Activated naive CD8-positive, alpha-beta T cell (primary cell): Measurements from ENCODE around the gene LCTL.

Experiments used
- H3K27ac Mint-ChIP-seq: one replicate; pipeline ENCODE4 v1.8.0; 2021; ENCODE audit warnings: mixed read lengths
- H3K27me3 Mint-ChIP-seq: one replicate; pipeline ENCODE4 v1.8.0; 2021; ENCODE audit warnings: mixed read lengths
- H3K36me3 Mint-ChIP-seq: one replicate; pipeline ENCODE4 v1.8.0; 2021; ENCODE audit warnings: mixed read lengths
- H3K4me1 Mint-ChIP-seq: one replicate; pipeline ENCODE4 v1.8.0; 2021; ENCODE audit warnings: low read depth, mixed read lengths
- H3K4me3 Mint-ChIP-seq: one replicate; pipeline ENCODE4 v1.8.0; 2021; ENCODE audit warnings: mild to moderate bottlenecking, mixed read lengths
- H3K9me3 Mint-ChIP-seq: one replicate; pipeline ENCODE4 v1.8.0; 2021; ENCODE audit warnings: low read depth, mixed read lengths

Gene LCTL, protein sequence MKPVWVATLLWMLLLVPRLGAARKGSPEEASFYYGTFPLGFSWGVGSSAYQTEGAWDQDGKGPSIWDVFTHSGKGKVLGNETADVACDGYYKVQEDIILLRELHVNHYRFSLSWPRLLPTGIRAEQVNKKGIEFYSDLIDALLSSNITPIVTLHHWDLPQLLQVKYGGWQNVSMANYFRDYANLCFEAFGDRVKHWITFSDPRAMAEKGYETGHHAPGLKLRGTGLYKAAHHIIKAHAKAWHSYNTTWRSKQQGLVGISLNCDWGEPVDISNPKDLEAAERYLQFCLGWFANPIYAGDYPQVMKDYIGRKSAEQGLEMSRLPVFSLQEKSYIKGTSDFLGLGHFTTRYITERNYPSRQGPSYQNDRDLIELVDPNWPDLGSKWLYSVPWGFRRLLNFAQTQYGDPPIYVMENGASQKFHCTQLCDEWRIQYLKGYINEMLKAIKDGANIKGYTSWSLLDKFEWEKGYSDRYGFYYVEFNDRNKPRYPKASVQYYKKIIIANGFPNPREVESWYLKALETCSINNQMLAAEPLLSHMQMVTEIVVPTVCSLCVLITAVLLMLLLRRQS

GRCh38 chr15:66565741-66566144 is at the start of gene LCTL:
TSS of gene LCTL (minus strand) at chr15:66565998. CDS start at chr15:66565365, 633 bp downstream.
- H3K27me3 Mint-ChIP-seq: no peaks in the 10 kb centered on the region
- peaks cover 1% of the 10 kb centered on the region for H3K4me1 Mint-ChIP-seq
- H3K36me3 Mint-ChIP-seq: no peaks in the 10 kb centered on the region
- no peak within 1 kb of the TSS for H3K27ac Mint-ChIP-seq
- H3K9me3 Mint-ChIP-seq: no peaks in the 10 kb centered on the region
- no peak within 1 kb of the TSS for H3K4me3 Mint-ChIP-seq

DNA sequence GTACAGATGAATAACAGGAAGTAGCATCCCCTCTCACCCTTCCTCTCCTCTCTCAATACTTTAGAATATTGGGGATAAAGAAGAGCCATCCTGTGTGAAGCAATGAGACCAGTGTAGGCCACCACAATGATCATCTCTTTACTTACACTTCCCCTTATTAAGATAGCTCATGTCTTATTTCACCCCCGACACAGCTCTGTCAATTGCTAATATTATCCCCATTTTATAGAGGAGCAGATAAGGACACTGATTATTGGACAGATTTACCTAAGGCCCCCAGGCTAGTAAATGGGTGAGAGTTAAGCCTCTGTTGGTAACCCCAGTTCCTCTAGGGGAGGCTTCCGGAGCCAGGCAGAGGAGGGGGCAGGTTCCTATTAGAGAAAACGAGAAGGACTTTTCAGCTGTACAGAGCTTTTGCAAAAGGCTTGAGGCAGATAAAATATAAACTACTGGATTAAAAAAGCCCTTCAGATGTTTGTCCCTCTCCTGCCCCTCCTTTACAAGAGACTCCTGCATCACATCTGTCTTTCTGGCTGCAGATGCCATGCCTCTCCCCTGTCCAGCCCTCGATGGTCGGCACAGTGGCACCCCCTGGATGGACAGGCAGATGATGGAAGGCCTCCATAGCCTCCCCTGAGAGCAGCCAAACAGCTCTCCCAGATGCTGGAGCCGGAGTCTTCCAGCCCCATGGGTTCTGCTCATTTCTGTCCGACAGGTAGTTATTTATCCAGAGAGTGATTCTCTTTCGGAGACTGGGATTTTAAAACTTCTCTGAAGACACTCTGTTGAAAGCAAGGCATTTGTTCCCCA is 49.4 kb upstream of the LCTL start:
- no peaks in the 10 kb centered on the region for H3K36me3 Mint-ChIP-seq
- H3K4me3 Mint-ChIP-seq: no peak overlapping the region
- no peaks in the 10 kb centered on the region for H3K9me3 Mint-ChIP-seq
- H3K27ac Mint-ChIP-seq: no peak overlapping the region
- no peaks in the 10 kb centered on the region for H3K27me3 Mint-ChIP-seq
- H3K4me1 Mint-ChIP-seq: peaks cover 9% of the 10 kb centered on the region

DNA sequence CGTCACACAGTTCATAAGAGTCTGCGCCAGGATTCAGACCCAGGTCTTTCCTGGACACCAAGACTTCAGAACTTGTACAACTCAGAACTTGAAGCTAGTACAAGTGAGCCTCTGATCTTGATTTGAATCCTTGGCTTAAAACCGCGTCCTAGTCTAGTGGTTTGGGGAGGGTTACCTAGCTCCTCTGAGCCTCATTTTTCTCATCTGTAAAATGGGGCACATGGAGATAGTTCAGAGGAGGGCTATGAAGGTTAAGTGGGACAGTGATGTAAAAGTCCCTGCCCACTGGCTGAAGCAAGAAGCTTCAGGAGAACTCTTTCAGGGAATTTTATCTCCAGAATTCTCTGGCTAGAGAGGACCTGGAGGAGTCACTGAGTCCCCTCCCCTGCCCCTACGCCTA is 48.7 kb upstream of the LCTL start:
- H3K4me3 Mint-ChIP-seq: no peak overlapping the region
- H3K36me3 Mint-ChIP-seq: no peaks in the 10 kb centered on the region
- H3K4me1 Mint-ChIP-seq: peaks cover 9% of the 10 kb centered on the region
- no peaks in the 10 kb centered on the region for H3K9me3 Mint-ChIP-seq
- H3K27me3 Mint-ChIP-seq: no peaks in the 10 kb centered on the region
- H3K27ac Mint-ChIP-seq: no peak overlapping the region

GRCh38 chr15:66613743-66614142 is 47.9 kb upstream of the LCTL start:
- peaks cover 9% of the 10 kb centered on the region for H3K4me1 Mint-ChIP-seq
- no peaks in the 10 kb centered on the region for H3K36me3 Mint-ChIP-seq
- no peaks in the 10 kb centered on the region for H3K9me3 Mint-ChIP-seq
- no peak overlapping the region for H3K4me3 Mint-ChIP-seq
- no peak overlapping the region for H3K27ac Mint-ChIP-seq
- H3K27me3 Mint-ChIP-seq: no peaks in the 10 kb centered on the region

DNA sequence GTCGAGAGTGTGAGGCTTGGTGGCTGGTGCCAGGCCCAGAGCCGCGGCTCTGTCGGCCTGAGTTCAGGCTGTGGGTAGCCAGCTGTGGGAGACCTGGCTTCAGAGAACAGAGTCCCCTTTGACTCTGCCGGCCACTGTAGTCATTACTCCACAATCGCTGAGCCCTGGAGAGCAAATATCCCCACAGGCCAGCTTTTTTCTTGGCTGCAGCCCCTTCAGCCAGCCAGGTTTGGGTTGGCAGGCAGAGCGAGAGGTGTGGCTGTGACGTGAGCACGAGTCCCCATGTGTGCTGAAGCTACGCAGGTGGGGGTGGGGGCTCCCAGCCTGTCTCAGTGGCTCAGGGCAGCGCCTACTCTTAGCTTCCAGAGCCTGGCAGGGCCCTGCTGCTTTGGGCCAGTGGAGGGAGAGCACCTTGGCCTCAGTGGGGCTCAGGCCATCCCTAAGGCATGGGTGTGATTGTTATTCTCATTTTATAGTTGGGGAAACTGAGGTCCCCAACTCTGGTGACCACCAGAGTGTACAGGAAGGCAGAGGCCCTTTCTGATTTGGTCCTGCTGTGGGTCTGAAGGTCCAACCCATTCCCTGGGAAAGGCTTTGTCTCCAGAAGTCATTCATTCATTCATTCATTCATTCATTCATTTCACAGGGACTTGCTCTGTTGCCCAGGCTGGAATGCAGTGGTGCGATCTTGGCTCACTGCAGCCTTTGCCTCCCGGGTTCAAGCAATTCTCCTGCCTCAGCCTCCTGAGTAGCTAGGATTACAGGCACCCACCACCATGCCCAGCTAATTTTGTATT is 45.7 kb upstream of the LCTL start:
- Mint-ChIP-seq H3K4me1 (peaks cover 9% of the 10 kb centered on the region), H3K4me3 (no peak overlapping the region), H3K36me3 (no peaks in the 10 kb centered on the region), H3K27me3 (no peaks in the 10 kb centered on the region), H3K27ac (no peak overlapping the region), H3K9me3 (no peaks in the 10 kb centered on the region)

DNA sequence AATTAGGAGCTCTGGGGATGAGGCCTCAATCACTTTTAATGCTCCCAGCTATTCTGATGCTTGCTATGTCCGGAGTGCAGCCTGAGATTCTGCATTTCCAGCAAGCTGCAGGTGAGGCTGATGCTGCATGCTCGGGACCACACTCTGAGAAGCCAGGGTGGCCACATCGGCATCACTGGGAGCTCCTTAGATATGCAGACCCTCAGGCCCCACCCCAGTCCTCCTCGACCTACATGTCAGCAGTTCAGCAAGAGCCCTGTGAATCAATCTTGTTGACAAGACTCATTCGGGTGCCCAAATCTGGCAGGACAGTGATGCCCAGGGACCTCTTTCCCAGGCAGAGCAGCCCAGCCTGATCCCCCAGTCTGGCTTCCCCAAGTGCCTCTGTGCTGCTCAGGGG is 44.1 kb upstream of the LCTL start:
- no peaks in the 10 kb centered on the region for H3K36me3 Mint-ChIP-seq
- H3K27ac Mint-ChIP-seq: no peak overlapping the region
- peaks cover 7% of the 10 kb centered on the region for H3K4me1 Mint-ChIP-seq
- H3K9me3 Mint-ChIP-seq: no peaks in the 10 kb centered on the region
- no peaks in the 10 kb centered on the region for H3K27me3 Mint-ChIP-seq
- H3K4me3 Mint-ChIP-seq: no peak overlapping the region

- no peak overlapping the region for H3K27ac Mint-ChIP-seq
- H3K4me3 Mint-ChIP-seq: no peak overlapping the region
- H3K27me3 Mint-ChIP-seq: no peaks in the 10 kb centered on the region
- no peaks in the 10 kb centered on the region for H3K9me3 Mint-ChIP-seq
- H3K36me3 Mint-ChIP-seq: no peaks in the 10 kb centered on the region
- peaks cover 4% of the 10 kb centered on the region for H3K4me1 Mint-ChIP-seq
Observed at GRCh38 chr15:66608881-66609280, 43.1 kb upstream of the LCTL start.

DNA sequence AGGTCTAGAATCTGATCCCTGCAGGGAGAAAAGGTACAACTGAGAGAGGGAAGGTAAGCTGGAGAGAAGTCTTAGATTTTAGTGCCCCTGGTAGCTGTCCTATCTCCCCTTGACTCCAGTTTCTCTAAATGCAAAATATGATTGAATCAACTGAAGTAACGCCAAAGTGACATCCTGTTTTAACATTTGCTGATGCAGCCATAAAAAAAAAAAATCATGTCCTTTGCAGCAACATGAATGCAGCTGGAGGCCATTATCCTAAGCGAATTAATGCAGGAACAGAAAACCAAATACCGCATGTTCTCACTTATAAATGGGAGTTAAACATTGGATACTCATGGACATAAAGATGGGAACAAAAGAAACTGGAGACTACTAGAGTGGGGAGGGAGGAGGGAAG is 42.4 kb upstream of the LCTL start:
- Mint-ChIP-seq H3K9me3 (no peaks in the 10 kb centered on the region), H3K27ac (no peak overlapping the region), H3K36me3 (no peaks in the 10 kb centered on the region), H3K4me1 (no peaks in the 10 kb centered on the region), H3K4me3 (no peak overlapping the region), H3K27me3 (no peaks in the 10 kb centered on the region)

GRCh38 chr15:66603301-66604179 is 37.7 kb upstream of the LCTL start:
- no peak overlapping the region for H3K4me3 Mint-ChIP-seq

GRCh38 chr15:66601521-66601920 is 35.7 kb upstream of the LCTL start:
- no peak overlapping the region for H3K4me3 Mint-ChIP-seq
- H3K9me3 Mint-ChIP-seq: no peaks in the 10 kb centered on the region
- peaks cover 8% of the 10 kb centered on the region for H3K4me1 Mint-ChIP-seq
- peaks cover 3% of the 10 kb centered on the region for H3K27me3 Mint-ChIP-seq
- H3K27ac Mint-ChIP-seq: no peak overlapping the region
- H3K36me3 Mint-ChIP-seq: no peaks in the 10 kb centered on the region

More at GRCh38 chr15:66603301-66604179, 37.7 kb upstream of the LCTL start:
- Mint-ChIP-seq H3K27me3 (peaks cover 3% of the 10 kb centered on the region), H3K4me1 (peaks cover under 1% of the 10 kb centered on the region), H3K36me3 (no peaks in the 10 kb centered on the region), H3K27ac (no peak overlapping the region), H3K9me3 (no peaks in the 10 kb centered on the region)

GRCh38 chr15:66600240-66600627 is 34.4 kb upstream of the LCTL start:
- Mint-ChIP-seq H3K27me3 (peaks cover 3% of the 10 kb centered on the region), H3K27ac (no peak overlapping the region), H3K9me3 (no peaks in the 10 kb centered on the region)

DNA sequence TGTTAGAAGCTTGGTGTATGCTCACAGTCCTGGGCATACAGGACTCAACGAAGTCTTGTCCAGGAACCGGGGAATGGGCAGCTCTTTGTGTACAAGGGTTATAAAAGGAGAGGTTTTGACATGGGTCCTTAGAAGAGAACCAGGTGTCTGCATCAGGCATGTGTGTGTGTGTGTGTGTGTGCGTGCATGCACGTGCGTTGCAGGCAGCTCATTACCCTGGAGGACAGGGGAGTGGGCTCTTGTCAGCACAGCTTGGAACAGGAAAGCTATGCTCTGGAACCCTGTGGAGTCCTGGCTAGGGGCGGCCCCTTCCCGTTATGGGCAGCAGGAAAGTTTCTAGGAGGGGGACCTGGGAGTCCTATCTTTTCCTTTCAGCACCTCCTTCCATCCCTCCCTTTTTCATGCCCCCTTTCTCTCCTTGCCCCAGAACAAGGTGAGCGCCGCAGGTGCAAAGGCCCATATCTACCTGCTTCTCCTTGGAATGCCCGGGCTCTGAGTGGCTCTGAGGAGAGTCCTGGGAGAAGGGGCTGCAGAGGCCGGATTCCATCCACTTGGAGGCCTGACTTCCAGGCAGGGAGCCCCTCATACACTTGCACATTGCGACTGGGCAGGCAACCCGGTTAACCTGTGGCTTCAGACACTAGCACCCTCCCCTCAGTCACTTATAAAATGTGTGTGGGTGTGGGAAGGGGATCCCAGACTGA is 33.9 kb upstream of the LCTL start:
- Mint-ChIP-seq H3K27me3 (peaks cover 3% of the 10 kb centered on the region), H3K27ac (no peak overlapping the region), H3K36me3 (no peaks in the 10 kb centered on the region), H3K4me3 (no peak overlapping the region), H3K4me1 (peaks cover 8% of the 10 kb centered on the region), H3K9me3 (no peaks in the 10 kb centered on the region)

More at GRCh38 chr15:66600240-66600627, 34.4 kb upstream of the LCTL start:
- H3K4me1 Mint-ChIP-seq: peaks cover 8% of the 10 kb centered on the region
- H3K4me3 Mint-ChIP-seq: no peak overlapping the region
- H3K36me3 Mint-ChIP-seq: no peaks in the 10 kb centered on the region

- Mint-ChIP-seq H3K27me3 (peaks cover 3% of the 10 kb centered on the region), H3K9me3 (no peaks in the 10 kb centered on the region), H3K4me3 (no peak overlapping the region), H3K4me1 (peaks cover 8% of the 10 kb centered on the region), H3K27ac (no peak overlapping the region), H3K36me3 (no peaks in the 10 kb centered on the region)
Observed at GRCh38 chr15:66598095-66598815, 32.5 kb upstream of the LCTL start.
